Parathyroid adenoma (tissue), 2 donors: ENCODE data around the gene UMAD1.

Experiments used
- H2AFZ ChIP-seq: fragments of 300-600 bp; sonication (generic); one replicate; pipeline ENCODE4 v1.7.0; 2017; ENCODE audit warnings: antibody characterized with exemption, mild to moderate bottlenecking
- H3K27ac ChIP-seq: fragments of 300-600 bp; sonication (generic); one replicate; pipeline ENCODE4 v1.7.0; 2017
- H3K27me3 ChIP-seq: fragments of 300-600 bp; sonication (generic); one replicate; pipeline ENCODE4 v1.7.0; 2017; ENCODE audit warnings: low read length; ENCODE audit not compliant: control insufficient read depth, insufficient read depth
- H3K36me3 ChIP-seq: fragments of 300-600 bp; sonication (generic); one replicate; pipeline ENCODE4 v1.7.0; 2017; ENCODE audit warnings: low read length; ENCODE audit not compliant: control insufficient read depth, insufficient read depth
- H3K4me1 ChIP-seq: fragments of 300-600 bp; sonication (generic); one replicate; pipeline ENCODE4 v1.7.0; 2017; ENCODE audit warnings: control low read depth
- H3K4me2 ChIP-seq: fragments of 300-600 bp; sonication (generic); one replicate; pipeline ENCODE4 v1.7.0; 2017; ENCODE audit warnings: low read length
- H3K4me3 ChIP-seq: fragments of 300-600 bp; sonication (generic); one replicate; pipeline ENCODE4 v1.7.0; 2017; ENCODE audit warnings: low read depth, low read length
- H3K79me2 ChIP-seq: fragments of 300-600 bp; sonication (generic); one replicate; pipeline ENCODE4 v1.7.0; 2017; ENCODE audit warnings: control low read depth
- H3K9ac ChIP-seq: fragments of 300-600 bp; sonication (generic); one replicate; pipeline ENCODE4 v1.7.0; 2017; ENCODE audit warnings: mild to moderate bottlenecking
- H3K9me3 ChIP-seq: fragments of 300-600 bp; sonication (generic); one replicate; pipeline ENCODE4 v1.7.0; 2017; ENCODE audit warnings: low read length; ENCODE audit not compliant: control insufficient read depth
- TF ChIP-seq, protein P1 (sequence below): fragments of 300-600 bp; sonication (generic); IDR thresholded peaks from one replicate; pipeline ENCODE4 v1.7.0; 2017; ENCODE audit warnings: antibody characterized with exemption, mild to moderate bottlenecking
- donor health status: primary hyperparathyroidism.

The UMAD1 gene

DNA sequence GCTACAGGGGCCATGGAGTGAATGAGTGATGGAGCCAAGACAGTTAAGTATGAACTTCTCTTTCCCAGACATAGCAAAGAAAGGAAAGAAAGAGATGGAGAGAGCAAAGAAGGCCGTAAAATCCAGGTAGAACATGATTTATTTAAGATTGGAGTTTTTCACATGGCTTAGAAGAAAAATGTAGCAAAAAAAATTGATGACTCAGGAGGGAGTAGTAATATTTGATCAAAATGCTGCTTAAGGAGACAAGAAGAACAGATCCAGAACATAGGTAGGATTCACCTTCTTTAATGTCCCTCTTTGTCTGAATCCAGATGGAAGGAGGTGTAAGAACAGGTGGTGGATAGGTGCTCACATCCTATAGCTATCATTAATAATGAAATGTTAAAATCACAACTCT, 277.0 kb downstream of the UMAD1 start:
- Histone ChIP-seq H3K27ac (no peak overlapping the region), H3K9me3 (no peaks in the 10 kb centered on the region), H3K79me2 (no peaks in the 10 kb centered on the region), H3K9ac (no peak overlapping the region), H2AFZ (no peak overlapping the region), H3K4me1 (no peaks in the 10 kb centered on the region), H3K27me3 (no peaks in the 10 kb centered on the region), H3K36me3 (no peaks in the 10 kb centered on the region), H3K4me2 (no peak overlapping the region), H3K4me3 (no peak overlapping the region)
- TF ChIP-seq, protein P1, sequence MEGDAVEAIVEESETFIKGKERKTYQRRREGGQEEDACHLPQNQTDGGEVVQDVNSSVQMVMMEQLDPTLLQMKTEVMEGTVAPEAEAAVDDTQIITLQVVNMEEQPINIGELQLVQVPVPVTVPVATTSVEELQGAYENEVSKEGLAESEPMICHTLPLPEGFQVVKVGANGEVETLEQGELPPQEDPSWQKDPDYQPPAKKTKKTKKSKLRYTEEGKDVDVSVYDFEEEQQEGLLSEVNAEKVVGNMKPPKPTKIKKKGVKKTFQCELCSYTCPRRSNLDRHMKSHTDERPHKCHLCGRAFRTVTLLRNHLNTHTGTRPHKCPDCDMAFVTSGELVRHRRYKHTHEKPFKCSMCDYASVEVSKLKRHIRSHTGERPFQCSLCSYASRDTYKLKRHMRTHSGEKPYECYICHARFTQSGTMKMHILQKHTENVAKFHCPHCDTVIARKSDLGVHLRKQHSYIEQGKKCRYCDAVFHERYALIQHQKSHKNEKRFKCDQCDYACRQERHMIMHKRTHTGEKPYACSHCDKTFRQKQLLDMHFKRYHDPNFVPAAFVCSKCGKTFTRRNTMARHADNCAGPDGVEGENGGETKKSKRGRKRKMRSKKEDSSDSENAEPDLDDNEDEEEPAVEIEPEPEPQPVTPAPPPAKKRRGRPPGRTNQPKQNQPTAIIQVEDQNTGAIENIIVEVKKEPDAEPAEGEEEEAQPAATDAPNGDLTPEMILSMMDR, result no peak

DNA sequence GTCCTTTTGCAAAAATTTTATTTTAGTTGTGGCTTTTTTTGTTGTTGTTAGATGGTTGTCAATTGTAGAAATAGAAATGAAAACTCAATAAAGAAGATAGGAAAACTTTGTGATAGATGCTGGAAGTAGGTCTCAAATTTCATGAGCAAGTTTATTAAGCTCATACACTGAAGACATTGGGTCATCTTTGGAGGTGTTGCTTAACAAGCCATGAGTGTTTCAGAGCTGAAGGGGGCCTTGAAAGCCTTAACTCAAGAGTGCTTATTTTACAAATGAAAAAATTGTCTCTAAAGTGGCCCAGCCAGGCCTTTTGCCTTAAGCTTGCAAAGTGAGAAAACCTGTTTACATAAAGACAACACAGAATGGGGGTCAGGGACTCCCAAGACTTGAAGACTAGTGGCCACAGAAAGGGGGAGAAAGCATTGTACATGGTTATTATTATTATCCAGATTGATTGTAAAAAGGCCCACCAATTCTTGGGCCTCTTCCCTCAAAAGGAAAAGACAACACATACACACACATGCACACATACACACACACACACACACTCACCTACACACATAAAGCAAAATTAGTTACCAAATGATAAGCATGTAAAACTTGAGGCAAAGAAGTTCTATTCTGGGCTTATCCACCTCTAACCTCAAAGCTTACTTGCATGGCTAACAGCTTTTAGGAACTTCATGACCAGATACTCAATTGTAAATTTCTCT, 278.3 kb downstream of the UMAD1 start:
- Histone ChIP-seq H3K4me2 (no peak overlapping the region), H3K27ac (no peak overlapping the region), H3K36me3 (no peaks in the 10 kb centered on the region), H3K9me3 (no peaks in the 10 kb centered on the region), H2AFZ (no peak overlapping the region), H3K4me3 (no peak overlapping the region), H3K4me1 (peaks cover under 1% of the 10 kb centered on the region), H3K9ac (no peak overlapping the region), H3K27me3 (no peaks in the 10 kb centered on the region), H3K79me2 (no peaks in the 10 kb centered on the region)
- TF ChIP-seq, protein P1, result no peak

DNA sequence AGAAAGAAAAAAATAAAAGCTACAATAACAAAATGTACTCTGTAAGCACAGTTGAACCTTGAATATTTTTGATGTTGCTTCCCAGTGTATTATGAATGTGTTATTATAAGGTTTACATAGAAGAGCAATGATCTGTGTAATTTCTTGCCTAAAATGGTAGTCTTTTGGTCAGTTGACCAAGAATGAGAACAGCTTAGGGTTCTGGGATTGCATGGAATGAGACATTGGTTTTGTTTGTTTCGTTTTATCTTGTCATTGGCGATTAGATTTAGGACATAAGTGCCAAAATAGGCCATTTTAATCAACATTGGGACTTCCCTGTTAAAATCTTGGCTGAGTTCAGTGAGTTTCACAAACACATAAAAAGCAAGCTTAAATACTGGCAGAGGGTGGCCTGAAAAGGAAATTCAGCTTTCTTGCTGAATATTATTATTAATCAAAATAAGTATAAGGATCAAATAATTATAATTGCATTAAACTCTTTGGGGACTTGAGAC, 278.9 kb downstream of the UMAD1 start:
- TF ChIP-seq, protein P1, result no peak
- no peaks in the 10 kb centered on the region for H3K27me3 ChIP-seq
- no peak overlapping the region for H3K4me2 ChIP-seq
- H2AFZ ChIP-seq, result no peak overlapping the region
- H3K9ac ChIP-seq, result no peak overlapping the region
- no peaks in the 10 kb centered on the region for H3K79me2 ChIP-seq
- peaks cover 6% of the 10 kb centered on the region for H3K4me1 ChIP-seq
- H3K9me3 ChIP-seq, result no peaks in the 10 kb centered on the region
- H3K4me3 ChIP-seq, result no peak overlapping the region
- H3K36me3 ChIP-seq, result no peaks in the 10 kb centered on the region
- no peak overlapping the region for H3K27ac ChIP-seq

DNA sequence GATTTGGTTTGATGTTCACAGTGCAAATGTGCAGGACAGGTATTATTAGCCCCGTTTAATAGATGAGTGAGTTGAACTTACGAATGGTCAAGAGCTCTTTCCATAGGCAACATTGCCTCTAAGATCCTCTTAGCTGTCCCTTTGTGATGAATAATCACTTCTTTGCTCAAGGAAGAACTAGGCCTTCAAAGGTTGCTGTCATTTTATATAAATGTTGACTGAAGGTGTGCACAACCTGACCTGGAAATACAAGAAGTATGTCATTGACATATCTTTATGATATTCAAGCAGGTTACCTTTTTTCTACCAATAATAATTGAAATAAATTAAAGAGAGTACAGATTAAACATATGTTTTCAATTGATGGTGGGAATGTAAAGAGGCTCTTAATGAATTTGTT, 279.5 kb downstream of the UMAD1 start:
- Histone ChIP-seq H3K9ac (no peak overlapping the region), H3K9me3 (no peaks in the 10 kb centered on the region), H3K4me2 (no peak overlapping the region), H3K4me1 (peaks cover 6% of the 10 kb centered on the region), H3K36me3 (no peaks in the 10 kb centered on the region), H3K4me3 (no peak overlapping the region), H3K27me3 (no peaks in the 10 kb centered on the region), H3K79me2 (no peaks in the 10 kb centered on the region), H2AFZ (no peak overlapping the region), H3K27ac (no peak overlapping the region)
- TF ChIP-seq, protein P1, result no peak

DNA sequence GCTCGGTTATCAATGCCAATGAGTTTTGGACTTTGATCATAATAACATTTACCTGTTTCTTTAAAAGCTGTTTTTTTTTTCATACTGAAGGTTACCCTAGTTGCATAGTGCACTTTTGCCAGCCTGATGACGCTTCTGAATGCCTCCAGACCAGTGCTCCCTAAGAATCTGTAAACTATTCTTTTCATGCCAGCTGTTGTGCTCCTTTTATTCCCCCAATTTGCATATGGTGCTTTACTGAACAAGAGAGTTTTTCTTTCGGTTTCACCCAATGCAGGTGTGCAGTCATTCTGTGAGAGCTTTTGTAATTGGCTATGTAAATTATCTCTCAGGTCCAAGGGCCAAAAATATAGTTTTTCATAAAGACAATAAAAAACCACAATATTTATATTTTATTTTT, 279.9 kb downstream of the UMAD1 start:
- no peaks in the 10 kb centered on the region for H3K79me2 ChIP-seq
- no peak overlapping the region for H3K4me2 ChIP-seq
- no peaks in the 10 kb centered on the region for H3K36me3 ChIP-seq
- no peak overlapping the region for H2AFZ ChIP-seq
- no peaks in the 10 kb centered on the region for H3K9me3 ChIP-seq
- H3K27ac ChIP-seq, result no peak overlapping the region
- TF ChIP-seq, protein P1, result no peak
- H3K27me3 ChIP-seq, result no peaks in the 10 kb centered on the region
- peaks cover 6% of the 10 kb centered on the region for H3K4me1 ChIP-seq
- no peak overlapping the region for H3K9ac ChIP-seq
- H3K4me3 ChIP-seq, result no peak overlapping the region
